GM18873 (cell line): ENCODE results near the gene MYH1.

ENCODE experiments used
- ATAC-seq: cut with Tn5 transposase; IDR thresholded peaks from one replicate; pipeline ENCODE4 v1.9.1; 2021; ENCODE audit warnings: mild to moderate bottlenecking, moderate library complexity, moderate number of reproducible peaks; ENCODE audit not compliant: unreplicated experiment, low FRiP score

The MYH1 gene

GRCh38 chr17:10492004-10492403 lies 26.3 kb downstream of the MYH1 start:
- ATAC-seq = no peak

- ATAC-seq = no peak
Observed at GRCh38 chr17:10482252-10482651, 36.1 kb downstream of the MYH1 start.

GRCh38 chr17:10477701-10478100 lies 40.6 kb downstream of the MYH1 start:
- no peak for ATAC-seq

GRCh38 chr17:10474536-10474935 lies 43.8 kb downstream of the MYH1 start:
- no peak for ATAC-seq

GRCh38 chr17:10471858-10472257 lies 46.5 kb downstream of the MYH1 start:
- ATAC-seq = no peak

- no peak for ATAC-seq
Observed at GRCh38 chr17:10469459-10469858, 48.9 kb downstream of the MYH1 start, which contains the start of gene MYH4. TSS of gene MYH4 (minus strand) at chr17:10469559. CDS start at chr17:10466745, 2,814 bp downstream.

GRCh38 chr17:10463402-10463801 lies 54.9 kb downstream of the MYH1 start:
- ATAC-seq = no peak

GRCh38 chr17:10460062-10460461 lies 58.3 kb downstream of the MYH1 start:
- ATAC-seq = no peak

- ATAC-seq = no peak
Observed at GRCh38 chr17:10458701-10459100, 59.6 kb downstream of the MYH1 start.

- no peak for ATAC-seq
Observed at GRCh38 chr17:10457952-10458351, 60.4 kb downstream of the MYH1 start.

- no peak for ATAC-seq
Observed at GRCh38 chr17:10447026-10447931, 71.1 kb downstream of the MYH1 start.
